ENCODE data around the gene P2RY8. TPM values are rescaled to one million over a fixed set of nuclear protein-coding genes. Genes with fewer than 3 reads are reported as not detected.
"Not testable (repeated sequence)": the region's sequence is repeated elsewhere in the genome, so short reads cannot be mapped to it uniquely, and the experiment has no call there.

P2RY8 gene
- total RNA-seq, 3 donors from 2014 or later: 1.3 to 3.2 (median 1.5) TPM

DNA sequence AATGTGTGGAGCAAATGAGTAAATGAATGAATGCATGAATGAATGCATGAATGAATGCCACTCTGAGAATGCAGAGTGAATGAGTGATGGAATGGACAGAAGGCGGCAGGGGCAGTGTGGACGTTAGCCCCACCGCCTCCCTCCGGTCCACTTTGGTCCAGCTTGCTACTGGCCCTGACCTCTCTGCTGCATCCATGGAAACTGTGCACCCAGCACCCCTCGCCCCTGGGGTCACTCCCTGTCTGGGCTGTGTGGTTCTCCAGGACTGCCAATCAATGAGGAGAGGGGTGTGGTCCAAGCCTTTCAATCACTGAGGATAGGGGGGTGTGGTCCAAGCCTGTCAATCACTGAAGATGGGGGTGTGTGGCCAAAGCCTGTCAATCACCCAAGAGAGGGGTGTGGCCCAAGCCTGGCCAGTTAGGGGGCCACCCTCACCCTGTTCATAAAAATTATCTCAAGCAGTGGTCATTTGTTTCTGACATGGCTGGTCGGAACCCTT lies 45.1 kb downstream of the P2RY8 start:
- no peaks in the 10 kb centered on the region for H3K4me1 ChIP-seq
- H3K27me3 ChIP-seq: peaks cover 0 to 7% of the 10 kb centered on the region in 2 donors
- H3K36me3 ChIP-seq: no peaks in the 10 kb centered on the region
- intact Hi-C loops (cut with DNase I; ENCODE audit: low total_unique reads): no loop called here
- H3K4me3 ChIP-seq: no peak overlapping the region
- no peak for TF ChIP-seq CTCF (IDR thresholded peaks at IDR 0.05)
- no peak for TF ChIP-seq POLR2AphosphoS5 (IDR thresholded peaks at IDR 0.05)
- no peak for TF ChIP-seq POLR2A (IDR thresholded peaks at IDR 0.05)
- no peak overlapping the region for H3K27ac ChIP-seq
- no peak for DNase-seq (ENCODE audit: low spot score in 2 of 2)
- H3K9me3 ChIP-seq: peaks cover 8 to 9% of the 10 kb centered on the region in 2 donors

DNA sequence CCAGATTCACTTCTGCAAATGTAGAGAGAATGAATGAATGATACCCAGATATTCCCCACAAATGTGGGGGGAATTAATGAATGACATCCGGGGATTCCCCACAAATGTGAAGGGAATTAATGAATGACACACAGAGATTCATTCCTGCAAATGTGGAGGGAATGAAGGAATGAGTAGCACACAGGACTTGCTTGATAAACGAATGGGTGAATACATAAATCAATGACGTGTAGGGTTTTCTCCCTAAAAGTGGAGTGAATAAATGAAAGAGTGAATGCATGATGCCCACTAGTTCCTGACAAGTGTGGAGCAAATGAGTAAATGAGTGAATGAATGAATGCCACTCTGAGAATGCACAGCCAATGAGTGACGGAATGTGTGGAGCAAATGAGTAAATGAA lies 45.7 kb downstream of the P2RY8 start:
- H3K27ac ChIP-seq; H3K9me3 ChIP-seq; DNase-seq (ENCODE audit: low spot score in 2 of 2); H3K4me3 ChIP-seq; intact Hi-C loops (cut with DNase I; ENCODE audit: low total_unique reads); H3K36me3 ChIP-seq; H3K4me1 ChIP-seq: not testable (repeated sequence)
- H3K27me3 ChIP-seq: peaks cover 0 to 13% of the 10 kb centered on the region in 2 donors

DNA sequence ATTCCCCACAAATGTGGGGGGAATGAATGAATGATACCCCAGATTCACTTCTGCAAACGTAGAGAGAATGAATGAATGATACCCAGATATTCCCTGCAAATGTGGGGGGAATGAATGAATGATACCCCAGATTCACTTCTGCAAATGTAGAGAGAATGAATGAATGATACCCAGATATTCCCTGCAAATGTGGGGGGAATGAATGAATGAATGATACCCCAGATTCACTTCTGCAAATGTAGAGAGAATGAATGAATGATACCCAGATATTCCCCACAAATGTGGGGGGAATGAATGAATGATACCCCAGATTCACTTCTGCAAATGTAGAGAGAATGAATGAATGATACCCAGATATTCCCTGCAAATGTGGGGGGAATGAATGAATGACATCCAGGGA lies 46.3 kb downstream of the P2RY8 start:
- H3K27me3 ChIP-seq: peaks cover 0 to 13% of the 10 kb centered on the region in 2 donors
- H3K36me3 ChIP-seq; H3K27ac ChIP-seq; DNase-seq (ENCODE audit: low spot score in 2 of 2); intact Hi-C loops (cut with DNase I; ENCODE audit: low total_unique reads); H3K9me3 ChIP-seq; H3K4me3 ChIP-seq; H3K4me1 ChIP-seq: not testable (repeated sequence)

DNA sequence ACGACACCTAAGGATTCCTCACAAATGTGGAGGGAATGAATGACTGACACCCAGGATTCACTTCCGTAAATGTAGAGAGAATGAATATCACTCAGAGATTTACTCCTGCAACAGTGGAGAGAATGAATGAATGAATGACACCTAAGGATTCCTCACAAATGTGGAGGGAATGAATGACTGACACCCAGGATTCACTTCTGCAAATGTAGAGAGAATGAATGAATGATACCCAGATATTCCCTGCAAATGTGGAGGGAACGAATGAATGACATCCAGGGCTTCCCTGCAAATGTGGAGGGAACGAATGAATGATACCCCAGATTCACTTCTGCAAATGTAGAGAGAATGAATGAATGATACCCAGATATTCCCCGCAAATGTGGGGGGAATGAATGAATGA lies 47.6 kb downstream of the P2RY8 start:
- H3K27me3 ChIP-seq: peaks cover 0 to 13% of the 10 kb centered on the region in 2 donors
- intact Hi-C loops (cut with DNase I; ENCODE audit: low total_unique reads); H3K4me1 ChIP-seq; DNase-seq (ENCODE audit: low spot score in 2 of 2); H3K27ac ChIP-seq; H3K36me3 ChIP-seq; H3K9me3 ChIP-seq; H3K4me3 ChIP-seq: not testable (repeated sequence)

- DNase-seq (ENCODE audit: low spot score in 2 of 2): no peak
- Histone ChIP-seq H3K4me1 (no peaks in the 10 kb centered on the region), H3K9me3 (peaks cover 8 to 9% of the 10 kb centered on the region in 2 donors), H3K27me3 (peaks cover 0 to 13% of the 10 kb centered on the region in 2 donors), H3K4me3 (no peak overlapping the region), H3K27ac (no peak overlapping the region), H3K36me3 (no peaks in the 10 kb centered on the region)
- no peak for TF ChIP-seq CTCF (IDR thresholded peaks at IDR 0.05)
- TF ChIP-seq POLR2A (IDR thresholded peaks at IDR 0.05): no peak
- TF ChIP-seq POLR2AphosphoS5 (IDR thresholded peaks at IDR 0.05): no peak
- intact Hi-C loops (cut with DNase I; ENCODE audit: low total_unique reads): no loop called here
Measured at GRCh38 chrX:1488745-1489144, 48.2 kb downstream of the P2RY8 start.

- Histone ChIP-seq H3K4me1 (no peaks in the 10 kb centered on the region), H3K27me3 (peaks cover 0 to 13% of the 10 kb centered on the region in 2 donors), H3K9me3 (peaks cover 8 to 9% of the 10 kb centered on the region in 2 donors), H3K27ac (no peak overlapping the region), H3K4me3 (no peak overlapping the region), H3K36me3 (no peaks in the 10 kb centered on the region)
- intact Hi-C loops (cut with DNase I; ENCODE audit: low total_unique reads): no loop called here
- TF ChIP-seq CTCF (IDR thresholded peaks at IDR 0.05): no peak
- TF ChIP-seq POLR2A (IDR thresholded peaks at IDR 0.05): no peak
- no peak for TF ChIP-seq POLR2AphosphoS5 (IDR thresholded peaks at IDR 0.05)
- no peak for DNase-seq (ENCODE audit: low spot score in 2 of 2)
Measured at GRCh38 chrX:1488141-1488540, 48.8 kb downstream of the P2RY8 start.

- Histone ChIP-seq H3K27ac (no peak overlapping the region), H3K36me3 (no peaks in the 10 kb centered on the region), H3K4me1 (no peaks in the 10 kb centered on the region), H3K9me3 (peaks cover 6 to 8% of the 10 kb centered on the region in 2 donors), H3K4me3 (no peak overlapping the region), H3K27me3 (peaks cover 0 to 13% of the 10 kb centered on the region in 2 donors)
- intact Hi-C loops (cut with DNase I; ENCODE audit: low total_unique reads): no loop called here
- TF ChIP-seq POLR2AphosphoS5 (IDR thresholded peaks at IDR 0.05) (no peak), CTCF (IDR thresholded peaks at IDR 0.05) (no peak), POLR2A (IDR thresholded peaks at IDR 0.05) (no peak)
- no peak for DNase-seq (ENCODE audit: low spot score in 2 of 2)
Measured at GRCh38 chrX:1487401-1487800, 49.6 kb downstream of the P2RY8 start.
